ENCODE data around the gene OCSTAMP.
A peak's percentile ranks its signal among the peaks of the same experiment; 100 is the strongest.

The OCSTAMP gene

DNA sequence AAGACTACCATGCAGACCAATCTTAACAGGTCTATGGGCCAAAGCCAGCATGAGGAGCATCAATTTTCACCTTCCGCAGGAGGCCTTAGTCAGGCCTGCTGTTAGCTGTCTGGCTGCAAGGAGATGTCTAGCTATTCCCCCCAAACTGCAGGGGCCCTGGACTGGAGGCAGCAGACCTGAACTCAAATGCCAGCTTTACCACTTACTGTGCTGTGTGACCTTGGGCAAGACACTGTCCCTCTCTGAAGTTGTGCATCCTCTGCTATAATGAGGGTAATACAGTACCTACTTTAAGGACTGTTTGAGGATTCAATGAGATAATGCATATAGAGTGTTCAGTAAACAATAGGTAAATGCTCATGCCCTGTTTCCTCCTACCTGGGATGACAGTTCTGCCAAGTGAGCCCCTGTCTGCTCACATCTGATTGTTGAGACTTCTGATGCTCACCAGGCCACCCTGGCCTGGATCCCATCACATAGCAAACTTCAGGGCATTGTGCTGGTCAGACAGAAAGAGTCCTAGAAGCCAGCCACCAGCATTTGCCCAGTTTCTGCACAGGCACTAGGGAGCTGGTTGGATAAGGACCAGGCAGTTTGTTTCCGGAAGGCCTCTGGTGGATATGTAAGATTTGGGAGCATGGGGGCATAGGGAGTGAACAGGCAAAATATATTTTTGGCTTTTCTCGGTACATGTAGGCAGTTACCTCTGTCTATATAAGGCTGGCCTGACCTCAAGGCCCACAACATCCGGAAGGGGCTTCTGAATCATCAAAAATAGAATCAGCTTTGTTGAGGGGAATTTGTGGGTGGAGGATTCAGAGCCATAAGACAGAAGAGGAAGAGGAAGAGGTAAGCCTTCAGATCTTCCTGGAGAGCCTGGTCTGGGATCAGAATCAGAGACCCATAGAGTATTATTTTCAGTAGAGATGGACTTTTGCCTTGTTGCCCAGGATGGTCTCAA lies 2.3 kb upstream of the OCSTAMP start:
- no peak for DNase-seq

- DNase-seq, result no peak
Measured at GRCh38 chr20:46551522-46552381, 1.3 kb upstream of the OCSTAMP start.

- no peak for DNase-seq
Measured at GRCh38 chr20:46549188-46549972, 1.1 kb downstream of the OCSTAMP start.

DNA sequence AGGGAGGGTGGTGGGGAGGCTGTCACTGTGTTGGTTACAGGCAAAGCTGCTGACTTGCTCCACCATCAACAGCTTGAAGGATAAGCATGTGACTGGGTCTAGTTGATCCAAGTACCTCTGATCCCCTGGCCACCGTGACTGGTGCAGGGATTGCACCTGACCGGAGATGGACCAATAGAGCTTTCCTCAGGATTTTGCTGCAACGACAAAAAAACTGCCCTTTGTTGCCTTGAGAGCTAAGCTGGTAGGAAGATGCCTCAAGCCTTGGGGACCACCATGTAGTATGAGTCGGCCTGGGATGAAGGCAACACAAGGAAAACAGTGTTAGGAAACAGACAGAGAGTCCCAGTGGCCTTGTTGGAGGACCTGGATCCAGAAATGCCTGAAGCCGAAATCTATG lies 1.8 kb downstream of the OCSTAMP start:
- no peak for DNase-seq

DNA sequence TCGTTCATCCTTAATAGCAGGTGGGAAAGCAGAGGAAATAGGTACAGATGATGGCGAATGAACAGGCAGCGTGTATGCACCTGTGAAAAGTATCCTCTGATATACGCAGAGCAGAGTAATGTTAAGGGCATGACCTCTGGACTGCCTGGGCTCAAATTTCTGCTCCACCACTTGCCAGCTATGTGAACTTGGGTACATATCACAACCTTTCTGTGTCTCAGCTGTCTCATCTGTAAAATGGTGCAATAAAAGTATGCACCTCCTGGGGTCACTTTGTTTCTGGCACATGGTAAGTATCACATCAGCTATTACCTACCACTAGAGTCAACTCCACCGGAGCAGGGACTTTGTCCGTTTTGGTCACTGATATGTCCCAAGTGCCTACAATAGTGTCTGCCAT lies 2.5 kb downstream of the OCSTAMP start:
- DNase-seq, result no peak

GRCh38 chr20:46546936-46547335 lies 3.5 kb downstream of the OCSTAMP start:
- DNase-seq, result no peak

DNA sequence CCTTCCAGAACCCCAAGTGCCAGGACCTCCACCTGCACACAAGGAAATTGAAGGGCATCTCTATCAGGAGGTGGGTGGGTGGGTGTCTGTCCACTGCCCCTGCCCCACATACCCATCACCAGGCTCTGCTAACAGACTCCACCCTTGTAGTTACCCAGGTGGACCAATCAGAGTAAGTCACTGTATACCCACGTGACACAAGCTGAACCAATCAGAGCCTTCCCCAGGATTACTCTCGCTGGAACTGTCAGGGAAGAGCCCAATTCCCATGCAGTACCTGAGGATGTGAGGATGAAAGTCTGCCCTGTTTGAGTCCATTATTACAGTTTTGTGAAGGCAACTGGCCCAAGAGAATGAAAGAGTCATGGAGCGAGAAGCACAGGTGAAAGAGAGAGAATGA lies 4.2 kb downstream of the OCSTAMP start:
- DNase-seq, result no peak

- DNase-seq, result no peak
Measured at GRCh38 chr20:46545827-46546138, 4.7 kb downstream of the OCSTAMP start.

DNA sequence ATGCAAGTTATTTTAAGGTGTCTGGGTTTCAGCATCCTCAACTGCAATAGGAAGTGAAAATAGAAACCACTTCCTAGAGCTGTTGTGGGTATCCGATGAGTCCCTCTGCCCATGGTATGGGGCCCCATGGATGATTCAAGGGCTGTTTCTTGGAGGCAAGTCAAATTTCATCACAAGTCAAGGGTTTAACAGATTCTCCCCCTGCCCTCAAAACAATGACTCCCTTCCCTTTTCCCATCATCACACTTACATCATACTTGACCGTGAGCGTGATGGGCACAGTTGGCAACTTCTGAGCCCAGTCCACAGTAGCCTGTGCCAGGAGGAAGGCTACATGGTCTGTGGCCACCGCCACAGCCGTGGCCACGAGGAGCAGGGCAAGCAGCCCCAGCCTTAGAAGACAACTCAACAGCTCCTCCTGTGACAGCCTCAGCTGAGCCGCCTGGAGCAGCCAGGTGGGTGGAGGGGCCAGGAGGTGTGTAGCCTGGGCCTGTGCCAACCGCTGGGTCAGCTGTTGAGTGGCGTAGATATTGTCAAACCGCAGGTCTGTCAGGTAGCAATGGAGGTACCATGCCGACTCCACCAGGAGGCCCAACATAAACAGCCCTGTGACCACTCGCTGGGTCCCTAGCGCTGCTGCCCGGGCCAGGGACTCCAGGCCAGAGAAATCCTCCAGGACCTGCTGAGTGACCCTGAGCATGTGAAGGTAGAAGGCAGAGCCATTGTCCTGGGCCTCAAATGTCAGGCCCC lies 5.2 kb downstream of the OCSTAMP start:
- DNase-seq, result no peak

DNA sequence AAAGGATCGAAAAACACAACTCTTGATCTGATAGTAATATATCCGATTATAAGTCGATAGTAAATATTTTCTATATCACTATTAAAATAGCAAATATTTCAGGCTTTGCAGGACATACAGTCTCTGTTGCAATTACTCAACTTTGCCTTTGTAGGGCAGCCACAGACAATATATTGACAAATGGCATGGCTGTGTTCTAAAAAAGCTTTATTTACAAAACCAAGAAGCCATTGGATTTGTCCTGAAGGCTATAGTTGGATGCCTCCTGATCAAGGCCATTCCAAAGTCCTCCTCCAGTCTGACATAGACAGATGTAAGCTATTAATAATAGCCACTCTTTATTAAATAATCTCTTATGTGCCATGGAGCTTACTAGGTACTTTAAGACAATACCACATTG lies 5.9 kb downstream of the OCSTAMP start:
- DNase-seq, result no peak

DNA sequence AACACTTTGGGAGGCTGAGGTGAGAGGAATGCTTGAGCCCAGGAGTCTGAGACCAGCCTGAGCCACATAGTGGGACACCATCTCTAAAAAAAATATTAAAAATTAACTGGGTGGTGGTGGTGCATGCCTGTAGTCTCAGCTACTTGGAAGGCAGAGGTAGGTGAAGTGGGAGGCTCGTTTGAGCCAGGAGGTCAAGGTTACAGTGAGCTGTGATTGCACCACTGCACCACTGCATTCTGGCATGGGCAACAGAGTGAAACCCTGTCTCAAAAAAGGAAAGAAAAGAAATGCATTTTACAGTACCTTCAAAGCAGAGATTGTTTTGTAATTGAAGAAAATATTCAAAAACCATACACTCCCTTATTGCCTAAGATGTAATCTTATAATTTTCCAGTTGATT lies 6.5 kb downstream of the OCSTAMP start:
- DNase-seq, result no peak

- no peak for DNase-seq
Measured at GRCh38 chr20:46543033-46543432, 7.4 kb downstream of the OCSTAMP start.

DNA sequence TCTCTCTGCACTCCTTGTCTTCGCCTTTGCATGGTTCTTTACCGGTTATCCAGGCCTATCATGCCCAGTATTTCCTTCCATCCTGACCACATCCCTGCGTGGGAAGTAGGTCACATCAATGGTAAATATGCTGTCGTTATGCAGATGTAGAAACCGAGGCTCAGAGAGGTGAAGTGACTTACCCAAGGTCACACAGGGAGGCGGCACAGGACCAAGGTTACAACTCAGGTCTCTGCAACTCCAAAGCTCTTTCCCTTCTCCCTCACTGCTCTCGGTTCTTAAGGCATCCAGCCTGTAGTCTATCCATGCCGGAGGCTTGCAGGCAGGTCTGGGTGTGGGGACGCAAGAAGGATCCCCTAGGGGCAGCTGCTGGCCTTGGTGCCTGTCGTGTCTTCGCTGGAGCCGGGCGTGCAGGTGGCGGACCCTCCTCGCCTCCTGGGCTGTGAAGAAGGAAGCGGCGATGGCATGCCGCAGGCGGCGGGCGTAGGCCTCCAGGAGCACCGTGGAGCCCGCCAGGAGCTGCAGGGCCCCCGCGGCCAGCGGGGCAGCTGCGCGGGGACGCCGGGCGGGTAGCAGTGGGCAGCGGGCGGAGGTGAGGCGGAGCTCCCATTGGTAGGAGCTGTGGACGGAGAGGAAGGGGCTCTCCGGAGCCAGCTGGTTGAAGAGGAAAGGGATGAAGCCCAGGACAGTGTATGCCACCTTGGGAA lies 9.1 kb downstream of the OCSTAMP start:
- DNase-seq, result no peak

GRCh38 chr20:46539113-46539512 lies 11.3 kb downstream of the OCSTAMP start:
- no peak for DNase-seq

DNA sequence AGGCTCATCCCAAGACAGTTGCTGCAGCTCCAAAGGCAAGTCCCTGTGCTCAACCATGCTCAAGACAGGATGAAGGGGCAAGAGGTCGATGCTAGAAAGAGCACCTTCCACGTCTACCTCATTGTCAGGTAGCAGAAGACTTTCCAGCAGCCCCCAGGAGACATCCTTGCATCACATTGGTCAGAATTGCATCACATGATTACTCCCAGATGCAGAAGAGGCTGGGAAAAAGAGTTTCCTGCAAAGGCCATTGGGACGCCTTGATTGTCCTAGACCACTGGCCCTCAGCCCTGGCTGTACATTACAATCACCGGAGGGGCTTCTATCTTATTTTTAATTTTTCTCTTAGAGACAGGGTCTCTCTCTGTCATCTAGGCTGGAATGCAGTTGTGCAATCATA lies 19.8 kb downstream of the OCSTAMP start:
- DNase-seq, result no peak

- no peak for DNase-seq
Measured at GRCh38 chr20:46523696-46524328, 26.6 kb downstream of the OCSTAMP start.

DNA sequence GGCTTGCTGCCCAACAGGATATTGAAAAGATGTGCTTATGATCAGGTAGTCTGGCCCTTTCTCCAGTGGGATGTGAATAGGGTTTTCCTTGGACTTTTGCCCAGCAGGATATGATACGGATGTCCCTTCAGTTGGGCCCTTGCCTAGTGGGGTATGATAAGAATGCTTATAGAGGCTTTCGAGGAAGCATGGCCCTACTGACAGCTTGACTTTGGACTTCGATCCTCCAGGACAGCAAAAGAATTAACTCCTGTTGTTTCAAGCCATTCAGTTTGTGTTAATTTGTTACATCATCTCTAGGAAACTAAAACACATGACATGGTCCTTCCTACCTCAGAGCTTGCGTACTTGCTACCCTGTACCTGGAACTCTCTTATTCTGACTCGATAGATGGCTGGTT lies 27.3 kb downstream of the OCSTAMP start:
- no peak for DNase-seq

DNA sequence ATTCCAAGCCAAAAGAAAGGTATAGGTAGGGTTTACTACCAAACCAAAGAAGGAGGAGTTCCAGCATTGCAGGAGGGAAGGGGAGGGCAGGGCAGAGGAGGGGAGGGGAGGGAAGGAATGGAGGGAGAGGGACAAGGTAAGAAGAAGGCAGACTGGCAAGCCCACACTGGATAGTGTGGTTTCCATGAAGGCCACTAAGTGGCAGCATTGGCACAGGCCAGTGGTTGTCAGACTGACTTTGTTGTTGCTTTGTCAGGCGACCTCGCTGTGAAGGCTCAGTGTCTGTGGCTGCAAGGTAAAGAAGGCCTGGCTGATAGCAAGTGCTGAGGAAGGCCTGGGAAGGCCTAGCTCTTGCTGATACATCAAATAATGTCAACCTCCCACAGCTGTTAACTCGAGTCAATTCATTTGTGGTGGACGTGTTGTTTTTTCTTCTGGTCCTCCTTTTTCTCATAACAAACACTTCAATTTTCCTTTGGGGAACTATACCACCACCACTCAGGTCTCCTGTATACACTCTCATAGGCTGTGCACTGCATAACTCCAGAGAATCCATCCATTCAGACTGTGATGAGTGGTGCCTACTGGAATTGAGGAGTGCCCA lies 29.4 kb downstream of the OCSTAMP start:
- DNase-seq, result peak; percentile 29

- no peak for DNase-seq
Measured at GRCh38 chr20:46520540-46520939, 29.9 kb downstream of the OCSTAMP start.

GRCh38 chr20:46519471-46520068 lies 30.9 kb downstream of the OCSTAMP start:
- no peak for DNase-seq

Measured in NCI-H226 (cell line).